Spleen (tissue), 7 donors: ENCODE data around the gene GLP2R.

Experiments used
- POLR2A ChIP-seq, 3 donors: fragments of 450-650 bp; IDR thresholded peaks; one replicate each; pipeline ENCODE4 v1.5.1; 2017; ENCODE audit warnings: antibody characterized with exemption in 3 of 3, mild to moderate bottlenecking in 1 of 3
- TF ChIP-seq, protein P1 (sequence below), 11 experiments: fragments of 200-600 bp in 7 of 11; fragments of 450-650 bp in 4 of 11; sonication (generic) in 4 of 11; IDR thresholded peaks in 8 of 11; conservative IDR thresholded peaks in 3 of 11; 1 replicate in 7 of 11; 2 replicates in 4 of 11; pipeline versions ENCODE4 v1.4.0 to v1.8.0; 2016 to 2021; ENCODE audit warnings: antibody characterized with exemption in 11 of 11, inconsistent platforms in 4 of 11, mild to moderate bottlenecking in 1 of 11
- donor health status: DM: no; HTN: no; CAD: no; lungs with moderate emphysema.
- donor health status: DM: no; HTN: no; CAD: no.
- donor health status: DM: no; HTN: no; CAD: no.

- TF ChIP-seq, protein P1, sequence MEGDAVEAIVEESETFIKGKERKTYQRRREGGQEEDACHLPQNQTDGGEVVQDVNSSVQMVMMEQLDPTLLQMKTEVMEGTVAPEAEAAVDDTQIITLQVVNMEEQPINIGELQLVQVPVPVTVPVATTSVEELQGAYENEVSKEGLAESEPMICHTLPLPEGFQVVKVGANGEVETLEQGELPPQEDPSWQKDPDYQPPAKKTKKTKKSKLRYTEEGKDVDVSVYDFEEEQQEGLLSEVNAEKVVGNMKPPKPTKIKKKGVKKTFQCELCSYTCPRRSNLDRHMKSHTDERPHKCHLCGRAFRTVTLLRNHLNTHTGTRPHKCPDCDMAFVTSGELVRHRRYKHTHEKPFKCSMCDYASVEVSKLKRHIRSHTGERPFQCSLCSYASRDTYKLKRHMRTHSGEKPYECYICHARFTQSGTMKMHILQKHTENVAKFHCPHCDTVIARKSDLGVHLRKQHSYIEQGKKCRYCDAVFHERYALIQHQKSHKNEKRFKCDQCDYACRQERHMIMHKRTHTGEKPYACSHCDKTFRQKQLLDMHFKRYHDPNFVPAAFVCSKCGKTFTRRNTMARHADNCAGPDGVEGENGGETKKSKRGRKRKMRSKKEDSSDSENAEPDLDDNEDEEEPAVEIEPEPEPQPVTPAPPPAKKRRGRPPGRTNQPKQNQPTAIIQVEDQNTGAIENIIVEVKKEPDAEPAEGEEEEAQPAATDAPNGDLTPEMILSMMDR (IDR thresholded peaks at IDR 0.05 in 8 of 11, conservative IDR thresholded peaks at IDR 0.05 in 3 of 11) = no peak
- no peak for TF ChIP-seq POLR2A (IDR thresholded peaks at IDR 0.05)
Observed at GRCh38 chr17:9878356-9878755, 52.6 kb downstream of the GLP2R start.
